Measurements from ENCODE around the gene TTLL4.

Gene TTLL4

GRCh38 chr2:218786133-218786532 lies 75.5 kb downstream of the TTLL4 start:
- DNase-seq, result no peak

GRCh38 chr2:218788529-218789255 lies 78.1 kb downstream of the TTLL4 start:
- DNase-seq, result no peak

- DNase-seq, result no peak
Measured at GRCh38 chr2:218792433-218792832, 81.8 kb downstream of the TTLL4 start.

DNA sequence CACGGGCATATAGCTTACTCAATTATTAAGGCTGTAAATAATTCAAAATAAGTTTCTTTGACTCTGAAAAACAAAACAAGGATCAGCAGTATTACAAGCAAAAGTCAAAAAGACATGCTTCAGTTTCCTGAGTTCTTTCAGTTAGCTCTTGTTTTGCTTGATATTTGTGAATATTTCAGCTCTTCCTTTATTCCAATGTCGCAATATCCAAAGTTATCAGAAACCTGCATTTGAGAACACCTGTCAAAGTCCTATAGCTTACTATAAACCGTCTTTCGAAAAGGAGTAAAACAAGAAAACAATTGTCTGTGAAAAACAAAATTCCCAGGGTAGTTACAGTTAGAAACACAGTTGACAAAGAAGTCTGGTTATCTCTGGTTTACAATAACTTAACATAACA lies 86.1 kb downstream of the TTLL4 start:
- no peak for DNase-seq

DNA sequence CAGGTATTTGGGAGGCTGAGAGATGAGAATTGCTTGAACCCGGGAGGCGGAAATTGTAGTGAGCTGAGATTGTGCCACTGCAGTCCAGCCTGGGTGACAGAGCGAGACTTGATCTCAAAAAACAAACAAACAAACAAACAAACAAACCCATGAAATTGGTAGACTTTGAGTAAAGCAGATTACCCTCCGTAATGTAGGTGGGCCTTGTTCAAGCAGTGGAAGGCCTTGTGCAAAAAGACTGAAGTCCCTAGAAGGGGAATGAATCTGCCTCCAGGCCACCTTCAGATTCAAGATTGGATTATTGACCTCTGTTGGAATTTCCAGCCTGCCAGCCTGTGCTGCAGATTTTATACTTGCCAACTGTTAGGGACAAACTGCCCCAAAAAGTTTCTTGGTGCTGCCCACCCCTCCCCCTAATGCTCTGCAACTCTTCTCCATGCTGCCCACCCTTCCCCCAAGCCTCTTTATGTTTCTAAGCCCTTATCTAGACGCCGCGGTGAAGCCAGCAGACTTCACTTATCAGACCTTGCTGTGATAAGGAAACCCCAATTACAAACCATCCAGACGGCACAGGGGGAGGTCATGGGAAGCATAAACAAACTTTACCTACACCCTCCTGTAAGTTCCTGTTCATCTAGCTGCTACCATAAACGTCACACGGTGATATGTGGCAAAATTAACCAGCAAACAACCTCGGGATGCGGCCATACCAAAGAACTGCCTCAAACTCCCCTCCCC lies 88.3 kb downstream of the TTLL4 start:
- no peak for DNase-seq

DNA sequence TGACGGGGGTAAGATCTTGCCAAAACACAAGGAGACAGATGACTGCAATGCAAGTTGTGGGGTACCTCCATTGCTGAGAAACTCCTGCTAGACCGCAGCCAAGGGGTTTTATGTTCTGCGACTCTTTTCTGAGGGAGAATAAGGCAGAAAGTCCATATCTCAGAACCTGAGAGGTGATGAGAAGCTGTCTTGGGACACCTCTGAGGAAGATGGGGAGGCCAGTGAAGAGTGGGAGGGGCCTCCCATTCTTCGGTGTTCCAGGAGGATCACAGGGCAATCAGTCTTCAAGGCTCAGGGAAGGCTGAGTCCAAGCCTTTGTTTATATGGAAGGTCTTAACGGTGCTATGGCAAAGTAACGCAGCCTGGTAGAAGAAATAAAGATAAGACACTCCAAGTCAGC lies 89.4 kb downstream of the TTLL4 start:
- DNase-seq, result no peak

GRCh38 chr2:218802386-218802994 lies 91.9 kb downstream of the TTLL4 start:
- DNase-seq, result no peak

DNA sequence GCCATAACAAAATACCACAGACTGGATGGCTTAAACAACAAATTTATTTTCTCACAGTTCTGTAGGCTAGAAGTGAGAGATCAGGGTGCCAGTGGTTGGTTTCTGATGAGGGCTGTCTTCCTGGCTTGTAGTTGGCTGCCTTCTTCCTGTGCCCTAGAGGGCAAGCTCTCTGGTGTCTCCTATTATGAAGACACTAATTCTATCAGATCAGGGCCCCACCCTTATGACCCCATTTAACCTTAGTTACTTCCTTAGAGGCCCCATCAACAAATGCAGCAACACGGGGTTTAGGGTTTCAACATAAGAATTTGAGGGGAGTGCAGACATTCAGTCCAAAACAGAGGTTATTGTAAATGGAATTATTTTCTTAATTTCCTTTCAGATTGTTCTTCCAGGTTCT lies 94.2 kb downstream of the TTLL4 start:
- no peak for DNase-seq

Data from femur (tissue), 1 donor.